ENCODE data around the gene ROR2. TPM values are rescaled to one million over a fixed set of nuclear protein-coding genes. Genes with fewer than 3 reads are reported as not detected.

ROR2 gene
- total RNA-seq, 1 donor from 2014 or later, result 18.6 TPM

GRCh38 chr9:91663858-91664257, 286.2 kb downstream of the ROR2 start:
- H3K27me3 Mint-ChIP-seq (ENCODE audit: low read depth), result peaks cover 3% of the 10 kb centered on the region
- H3K27ac Mint-ChIP-seq (ENCODE audit: unreplicated experiment), result no peak overlapping the region
- H3K4me1 Mint-ChIP-seq (ENCODE audit: low read depth), result no peaks in the 10 kb centered on the region
- no peaks in the 10 kb centered on the region for H3K36me3 Mint-ChIP-seq (ENCODE audit: low read depth)
- no peak overlapping the region for H3K4me3 Mint-ChIP-seq (ENCODE audit: unreplicated experiment)
- DNase-seq (ENCODE audit: low spot score), result no peak
- no peak for TF ChIP-seq CTCF (IDR thresholded peaks at IDR 0.05)
- H3K9me3 Mint-ChIP-seq (ENCODE audit: low read depth), result no peaks in the 10 kb centered on the region

- no peaks in the 10 kb centered on the region for H3K36me3 Mint-ChIP-seq (ENCODE audit: low read depth)
- H3K4me1 Mint-ChIP-seq (ENCODE audit: low read depth), result no peaks in the 10 kb centered on the region
- no peaks in the 10 kb centered on the region for H3K9me3 Mint-ChIP-seq (ENCODE audit: low read depth)
- H3K4me3 Mint-ChIP-seq (ENCODE audit: unreplicated experiment), result no peak overlapping the region
- TF ChIP-seq CTCF (IDR thresholded peaks at IDR 0.05), result no peak
- H3K27me3 Mint-ChIP-seq (ENCODE audit: low read depth), result peaks cover 3% of the 10 kb centered on the region
- no peak overlapping the region for H3K27ac Mint-ChIP-seq (ENCODE audit: unreplicated experiment)
- DNase-seq (ENCODE audit: low spot score), result no peak
These were observed 288.6 kb downstream of the ROR2 start for GRCh38 chr9:91661451-91661850.

DNA sequence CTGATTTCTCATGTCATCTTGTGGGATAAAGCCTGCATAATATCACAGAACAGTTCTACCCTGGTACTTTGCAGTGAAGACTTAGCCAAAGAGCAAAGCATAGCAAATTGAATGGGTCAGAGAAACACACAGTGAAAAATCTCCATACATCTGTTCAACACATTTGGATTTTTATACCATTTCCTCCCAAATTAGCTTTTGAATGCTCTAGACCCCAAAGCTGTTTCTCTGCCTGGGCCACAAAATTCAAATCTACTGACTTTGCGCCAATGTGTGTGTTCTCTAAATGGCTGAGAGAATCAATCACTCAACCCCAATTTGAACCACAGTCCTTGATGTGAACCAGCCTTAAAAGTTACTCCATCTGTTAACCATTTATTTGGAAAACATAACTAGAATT, 289.5 kb downstream of the ROR2 start:
- Mint-ChIP-seq H3K27ac (ENCODE audit: unreplicated experiment) (no peak overlapping the region), H3K4me1 (ENCODE audit: low read depth) (no peaks in the 10 kb centered on the region), H3K27me3 (ENCODE audit: low read depth) (peaks cover 3% of the 10 kb centered on the region), H3K36me3 (ENCODE audit: low read depth) (no peaks in the 10 kb centered on the region), H3K4me3 (ENCODE audit: unreplicated experiment) (no peak overlapping the region), H3K9me3 (ENCODE audit: low read depth) (no peaks in the 10 kb centered on the region)
- no peak for DNase-seq (ENCODE audit: low spot score)
- no peak for TF ChIP-seq CTCF (IDR thresholded peaks at IDR 0.05)

DNA sequence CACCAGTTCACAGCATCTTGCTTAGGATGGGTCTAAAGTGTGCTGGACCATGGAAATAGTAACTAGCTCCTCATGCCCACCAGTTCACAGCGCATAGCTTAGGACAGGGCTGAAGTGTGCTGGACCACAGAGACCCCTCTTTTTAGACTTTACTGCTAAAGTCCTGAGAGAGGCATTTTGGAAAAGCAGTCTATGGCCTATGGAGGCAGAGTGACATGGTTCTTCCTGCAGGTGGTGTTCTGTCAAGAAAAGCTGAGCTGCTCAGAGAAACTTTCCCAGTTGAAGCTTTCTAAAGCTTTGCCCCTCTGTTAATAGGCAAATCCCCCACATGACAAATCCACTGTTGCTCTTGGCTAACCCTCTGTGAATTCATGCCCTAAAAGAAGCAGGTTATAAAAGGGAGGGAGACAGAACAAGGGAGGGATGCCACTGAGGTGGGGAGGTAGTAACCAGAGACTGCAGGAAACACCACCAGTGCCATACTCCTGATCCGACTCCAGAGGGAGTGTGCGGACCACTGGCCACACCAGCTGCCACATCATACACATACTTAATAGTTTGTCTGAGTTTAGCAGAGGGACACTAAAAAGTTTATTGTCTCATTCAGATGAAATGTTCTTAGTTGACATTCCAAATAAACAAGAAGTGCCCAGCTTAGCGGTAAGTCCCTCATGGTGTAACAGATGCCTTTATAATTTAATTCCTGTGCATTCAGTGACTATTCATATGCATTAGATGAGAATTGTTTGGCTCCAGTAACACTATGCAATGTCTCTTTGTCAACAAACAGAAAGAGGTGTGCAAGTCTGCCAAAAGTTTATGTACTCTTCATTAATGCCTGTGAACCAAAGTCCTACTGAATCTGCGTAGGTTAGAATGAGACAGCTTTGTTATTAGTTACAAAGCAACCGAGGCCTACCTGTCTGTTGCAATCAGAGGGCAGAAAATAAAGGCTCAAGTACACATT, 290.2 kb downstream of the ROR2 start:
- DNase-seq (ENCODE audit: low spot score), result no peak
- H3K36me3 Mint-ChIP-seq (ENCODE audit: low read depth), result no peaks in the 10 kb centered on the region
- H3K27ac Mint-ChIP-seq (ENCODE audit: unreplicated experiment), result no peak overlapping the region
- peaks cover 3% of the 10 kb centered on the region for H3K27me3 Mint-ChIP-seq (ENCODE audit: low read depth)
- no peak overlapping the region for H3K4me3 Mint-ChIP-seq (ENCODE audit: unreplicated experiment)
- H3K4me1 Mint-ChIP-seq (ENCODE audit: low read depth), result no peaks in the 10 kb centered on the region
- TF ChIP-seq CTCF (IDR thresholded peaks at IDR 0.05), result peak; percentile 82
- no peaks in the 10 kb centered on the region for H3K9me3 Mint-ChIP-seq (ENCODE audit: low read depth)

DNA sequence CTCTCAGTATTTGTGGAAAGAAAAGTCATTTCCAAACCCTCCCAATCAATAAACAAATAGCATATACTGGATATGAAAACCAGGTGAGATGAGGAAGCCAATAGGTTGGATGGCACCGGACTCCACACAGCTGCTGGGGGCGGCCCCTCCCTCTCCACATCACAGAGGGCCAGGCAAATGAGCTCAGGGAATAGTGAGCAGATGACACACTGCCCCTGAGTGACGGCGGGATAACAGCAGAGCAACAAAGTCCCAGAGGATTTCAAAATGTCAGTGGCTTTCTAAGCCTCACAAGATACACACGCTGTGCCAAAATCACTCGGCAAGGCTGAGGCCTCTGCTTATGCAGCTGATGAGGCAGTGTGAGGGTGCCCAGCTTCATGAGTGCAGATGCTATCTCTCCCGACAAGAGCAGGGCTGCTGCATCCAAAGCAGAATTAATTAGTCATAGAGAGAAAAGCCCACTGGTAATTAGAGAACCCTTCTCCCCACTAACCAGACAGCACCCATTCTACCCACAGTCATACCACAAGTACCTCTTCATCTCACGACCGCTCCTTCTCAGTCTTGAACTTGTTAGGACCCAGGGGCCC, 291.4 kb downstream of the ROR2 start:
- no peak for TF ChIP-seq CTCF (IDR thresholded peaks at IDR 0.05)
- Mint-ChIP-seq H3K9me3 (ENCODE audit: low read depth) (no peaks in the 10 kb centered on the region), H3K27ac (ENCODE audit: unreplicated experiment) (no peak overlapping the region), H3K4me3 (ENCODE audit: unreplicated experiment) (no peak overlapping the region), H3K36me3 (ENCODE audit: low read depth) (no peaks in the 10 kb centered on the region), H3K27me3 (ENCODE audit: low read depth) (no peaks in the 10 kb centered on the region), H3K4me1 (ENCODE audit: low read depth) (no peaks in the 10 kb centered on the region)
- DNase-seq (ENCODE audit: low spot score), result no peak

All from chondrocyte (in vitro differentiated cells).